ENCODE data around the gene HAS3.

- TF ChIP-seq, protein P1, sequence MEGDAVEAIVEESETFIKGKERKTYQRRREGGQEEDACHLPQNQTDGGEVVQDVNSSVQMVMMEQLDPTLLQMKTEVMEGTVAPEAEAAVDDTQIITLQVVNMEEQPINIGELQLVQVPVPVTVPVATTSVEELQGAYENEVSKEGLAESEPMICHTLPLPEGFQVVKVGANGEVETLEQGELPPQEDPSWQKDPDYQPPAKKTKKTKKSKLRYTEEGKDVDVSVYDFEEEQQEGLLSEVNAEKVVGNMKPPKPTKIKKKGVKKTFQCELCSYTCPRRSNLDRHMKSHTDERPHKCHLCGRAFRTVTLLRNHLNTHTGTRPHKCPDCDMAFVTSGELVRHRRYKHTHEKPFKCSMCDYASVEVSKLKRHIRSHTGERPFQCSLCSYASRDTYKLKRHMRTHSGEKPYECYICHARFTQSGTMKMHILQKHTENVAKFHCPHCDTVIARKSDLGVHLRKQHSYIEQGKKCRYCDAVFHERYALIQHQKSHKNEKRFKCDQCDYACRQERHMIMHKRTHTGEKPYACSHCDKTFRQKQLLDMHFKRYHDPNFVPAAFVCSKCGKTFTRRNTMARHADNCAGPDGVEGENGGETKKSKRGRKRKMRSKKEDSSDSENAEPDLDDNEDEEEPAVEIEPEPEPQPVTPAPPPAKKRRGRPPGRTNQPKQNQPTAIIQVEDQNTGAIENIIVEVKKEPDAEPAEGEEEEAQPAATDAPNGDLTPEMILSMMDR (conservative IDR thresholded peaks at IDR 0.05; ENCODE audit: low read length): no peak
- no peak for TF ChIP-seq EZH2phosphoT487 (IDR thresholded peaks at IDR 0.05; ENCODE audit: borderline replicate concordance)
Measured at GRCh38 chr16:69094501-69094900, 11.0 kb upstream of the HAS3 start.
